PC-9 (cell line): ENCODE results near the gene GRWD1. TPM values are rescaled to one million over a fixed set of nuclear protein-coding genes. Genes with fewer than 3 reads are reported as not detected.

ENCODE experiments used
- BruUV-seq: library from RNA; stranded (reverse); fragments of 400-500 nt; replicated peaks from 2 replicates; lab custom pipeline; 2021; lab: Mats Ljungman, UMichigan
- CTCF ChIA-PET: fragments of 300-600 bp; sonication (Branson Sonifier 250); formaldehyde crosslinking; loops from one replicate; lab custom pipeline; 2022; ENCODE audit warnings: antibody characterized with exemption; lab: Charles Lee
- POLR2A ChIA-PET: fragments of 300-600 bp; sonication (Branson Sonifier 250); formaldehyde crosslinking; loops from one replicate; lab custom pipeline; 2022; ENCODE audit warnings: antibody characterized with exemption; ENCODE audit not compliant: unreplicated experiment; lab: Charles Lee
- DNase-seq, 2 experiments: peaks; one replicate each; pipeline versions ENCODE4 v3.0.0 to v3.0.0-alpha.2; 2015 to 2022; ENCODE audit warnings: mixed read lengths in 1 of 2
- H2AFZ ChIP-seq: fragments of 200-600 bp; sonication (generic); 2 replicates; pipeline ENCODE4 v1.8.1; 2017; ENCODE audit warnings: antibody characterized with exemption
- H3F3A ChIP-seq: fragments of 200-600 bp; sonication (generic); 2 replicates; pipeline ENCODE4 v1.8.1; 2017; ENCODE audit warnings: antibody characterized with exemption, mild to moderate bottlenecking, low read depth; ENCODE audit not compliant: insufficient read depth
- H3K27ac ChIP-seq: fragments of 200-600 bp; sonication (generic); 2 replicates; pipeline ENCODE4 v1.6.1; 2016; ENCODE audit warnings: mixed run types
- H3K27me3 ChIP-seq: fragments of 200-600 bp; sonication (generic); 2 replicates; pipeline ENCODE4 v1.6.1; 2016; ENCODE audit warnings: low read depth, mixed run types; ENCODE audit not compliant: insufficient read depth
- H3K36me3 ChIP-seq: fragments of 200-600 bp; sonication (generic); 2 replicates; pipeline ENCODE4 v1.6.1; 2016; ENCODE audit warnings: low read depth, mixed run types
- H3K4me1 ChIP-seq: fragments of 200-600 bp; sonication (generic); replicated peaks from 2 replicates; pipeline ENCODE4 v1.6.1; 2016; ENCODE audit warnings: mixed run types; ENCODE audit not compliant: insufficient read depth
- H3K4me2 ChIP-seq: fragments of 200-600 bp; sonication (generic); 2 replicates; pipeline ENCODE4 v1.6.1; 2017; ENCODE audit warnings: mixed run types
- H3K4me3 ChIP-seq: fragments of 200-600 bp; sonication (generic); 2 replicates; pipeline ENCODE4 v1.6.1; 2016; ENCODE audit warnings: mixed run types
- H3K79me2 ChIP-seq: fragments of 200-600 bp; sonication (generic); 2 replicates; pipeline ENCODE4 v1.6.1; 2017; ENCODE audit warnings: low read depth, mixed run types
- H3K9me2 ChIP-seq: fragments of 200-600 bp; sonication (generic); 2 replicates; pipeline ENCODE4 v1.8.1; 2017; ENCODE audit warnings: mild to moderate bottlenecking; ENCODE audit not compliant: insufficient read depth
- H3K9me3 ChIP-seq: fragments of 200-600 bp; sonication (generic); 2 replicates; pipeline ENCODE4 v1.8.1; 2016; ENCODE audit warnings: low read depth; ENCODE audit not compliant: insufficient read depth
- H4K20me1 ChIP-seq: fragments of 200-600 bp; sonication (generic); 2 replicates; pipeline ENCODE4 v1.8.1; 2017; ENCODE audit not compliant: insufficient read depth
- CTCF ChIP-seq: fragments of 200-600 bp; sonication (generic); conservative IDR thresholded peaks from 2 replicates; pipeline ENCODE4 v1.6.1; 2017; ENCODE audit warnings: mixed run types, antibody characterized with exemption, mild to moderate bottlenecking, moderate library complexity
- EZH2 ChIP-seq: fragments of 200-600 bp; sonication (generic); IDR thresholded peaks from 2 replicates; pipeline ENCODE4 v1.8.0; 2017; ENCODE audit warnings: antibody characterized with exemption, low read depth
- intact Hi-C: fragments of 100-400 bp; cut with micrococcal nuclease; formaldehyde crosslinking; loops from one replicate; pipeline ENCODE4 v1.10.0; 2022; ENCODE audit not compliant: unreplicated experiment
- total RNA-seq: library from RNA; stranded (reverse); gene quantifications from 2 replicates; pipeline ENCODE4 v1.2.3, GENCODE V29; 2021

Gene GRWD1
- total RNA-seq, 1 experiment from 2014 or later = 35.5 TPM

- CTCF ChIA-PET = interaction anchor here (0.7 kb wide), 1 partner anchor 266 kb away, joined by 3 read pairs; the partner anchor contains the start of gene IZUMO1
- Histone ChIP-seq H3K4me1 (peaks cover 4% of the 10 kb centered on the region), H3K79me2 (no peaks in the 10 kb centered on the region), H3K27me3 (no peaks in the 10 kb centered on the region), H3K4me3 (no peak overlapping the region), H3K4me2 (no peak overlapping the region), H4K20me1 (peaks cover 21% of the 10 kb centered on the region), H3K9me2 (no peaks in the 10 kb centered on the region), H3F3A (peaks cover 61% of the 10 kb centered on the region), H3K9me3 (no peaks in the 10 kb centered on the region), H2AFZ (no peak overlapping the region), H3K27ac (no peak overlapping the region), H3K36me3 (peaks cover 5% of the 10 kb centered on the region)
- POLR2A ChIA-PET = interaction anchor here (0.6 kb wide), 3 partner anchors 9 to 55 kb away, joined by 4 read pairs; no protein-coding TSS in a partner anchor
- no peak for DNase-seq
- TF ChIP-seq CTCF (no peak), EZH2 (no peak)
- no TSS peak for BruUV-seq
- intact Hi-C loops = loop anchor here (10.0 kb wide), 1 partner anchor 484 kb away; the partner anchor contains the start of gene FTL
Observed at GRCh38 chr19:48480558-48481500, 35.0 kb downstream of the GRWD1 start.

GRCh38 chr19:48481846-48482639 lies 36.3 kb downstream of the GRWD1 start:
- H3K4me3 ChIP-seq = no peak overlapping the region
- no peaks in the 10 kb centered on the region for H3K9me2 ChIP-seq
- no peaks in the 10 kb centered on the region for H3K9me3 ChIP-seq
- peaks cover 69% of the 10 kb centered on the region for H3F3A ChIP-seq
- intact Hi-C loops = loop anchor here (10.0 kb wide), 1 partner anchor 483 kb away; the partner anchor contains the start of gene FTL
- no peak for TF ChIP-seq EZH2
- no peak for TF ChIP-seq CTCF
- BruUV-seq = TSS peak; percentile 5
- H4K20me1 ChIP-seq = peaks cover 16% of the 10 kb centered on the region
- ChIA-PET POLR2A (interaction anchor here (0.6 kb wide), 1 partner anchor 8 kb away, joined by 4 read pairs; no protein-coding TSS in a partner anchor), CTCF (no interaction called here)
- no peak overlapping the region for H3K27ac ChIP-seq
- H3K79me2 ChIP-seq = no peaks in the 10 kb centered on the region
- no peak for DNase-seq
- peaks cover 4% of the 10 kb centered on the region; the same call in 1 of the 2 replicates for H3K36me3 ChIP-seq
- H3K4me2 ChIP-seq = no peak overlapping the region
- peaks cover 14% of the 10 kb centered on the region for H3K4me1 ChIP-seq
- H3K27me3 ChIP-seq = no peaks in the 10 kb centered on the region
- no peak overlapping the region for H2AFZ ChIP-seq

GRCh38 chr19:48483301-48483700 lies 37.5 kb downstream of the GRWD1 start:
- TF ChIP-seq EZH2 = no peak
- no peak for TF ChIP-seq CTCF
- Histone ChIP-seq H3K79me2 (no peaks in the 10 kb centered on the region), H3F3A (peaks cover 78% of the 10 kb centered on the region), H3K9me3 (no peaks in the 10 kb centered on the region), H2AFZ (no peak overlapping the region), H3K27me3 (no peaks in the 10 kb centered on the region), H3K36me3 (peaks cover 2% of the 10 kb centered on the region; the same call in 1 of the 2 replicates), H3K4me1 (peaks cover 25% of the 10 kb centered on the region), H3K27ac (no peak overlapping the region), H3K9me2 (no peaks in the 10 kb centered on the region), H4K20me1 (peaks cover 5% of the 10 kb centered on the region; the same call in 1 of the 2 replicates), H3K4me2 (no peak overlapping the region), H3K4me3 (no peak overlapping the region)
- no peak for DNase-seq
- intact Hi-C loops = loop anchor here (10.0 kb wide), 1 partner anchor 482 kb away; the partner anchor contains the start of gene FTL
- ChIA-PET CTCF (no interaction called here), POLR2A (no interaction called here)
- no TSS peak for BruUV-seq
